B cell (primary cell): ENCODE data around the gene IRX3.

Experiments used
- CTCF ChIP-seq: fragments of 200-600 bp; IDR thresholded peaks from one replicate; pipeline ENCODE4 v1.8.0; 2022; ENCODE audit warnings: antibody characterized with exemption, mild to moderate bottlenecking
- EZH2 ChIP-seq: IDR thresholded peaks from 2 replicates; pipeline ENCODE4 v1.6.1; 2012; ENCODE audit warnings: borderline replicate concordance, low read depth, mild to moderate bottlenecking, moderate library complexity, low read length; ENCODE audit not compliant: insufficient read depth, poor library complexity, severe bottlenecking

DNA sequence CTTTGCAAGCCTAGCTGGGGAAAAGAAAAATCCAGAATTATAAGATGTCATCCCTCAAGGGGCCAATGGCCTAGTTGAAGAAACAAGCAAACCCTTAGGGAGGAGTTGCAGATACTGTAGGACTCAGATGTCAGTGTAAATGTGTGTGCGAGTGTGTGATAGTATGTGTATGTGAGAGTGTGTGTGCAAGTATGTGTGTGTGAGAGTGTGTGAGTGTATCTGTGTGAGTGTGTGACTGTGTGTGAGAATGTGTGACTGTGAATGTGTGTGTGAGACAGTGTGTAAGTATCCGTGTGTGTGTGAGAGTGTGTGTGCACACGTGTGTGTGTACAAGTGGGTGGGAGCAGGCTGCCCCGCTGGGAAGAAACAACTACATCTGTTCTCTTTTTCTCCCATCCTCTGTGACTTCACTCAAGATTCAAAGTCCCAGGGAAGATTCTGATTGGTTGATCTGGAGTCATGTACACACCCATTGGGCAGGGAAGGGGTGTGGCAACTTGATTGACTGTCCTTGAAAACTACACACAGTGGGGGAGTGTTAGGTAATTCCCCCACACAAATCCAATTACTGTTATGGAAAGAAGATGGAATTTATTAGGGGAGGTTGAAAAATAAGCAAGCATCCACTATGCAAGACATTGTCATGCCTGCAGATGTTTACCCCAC, 40.7 kb downstream of the IRX3 start:
- TF ChIP-seq CTCF (no peak), EZH2 (no peak)
